ENCODE data around the gene HSD17B12.

Gene HSD17B12

GRCh38 chr11:43845816-43846215 lies 165.3 kb downstream of the HSD17B12 start:
- DNase-seq (ENCODE audit: insufficient read length, low spot score) (no peak), FAIRE-seq (no peak)
- TF ChIP-seq CTCF (IDR thresholded peaks at IDR 0.05; ENCODE audit: insufficient read depth, missing control alignments) = no peak

- peak; percentile 84 for FAIRE-seq
- peak; percentile 51 for DNase-seq (ENCODE audit: insufficient read length, low spot score)
- TF ChIP-seq CTCF (IDR thresholded peaks at IDR 0.05; ENCODE audit: insufficient read depth, missing control alignments) = peak; percentile 96
These were observed 171.6 kb downstream of the HSD17B12 start for GRCh38 chr11:43852057-43852636.

- no peak for FAIRE-seq
- DNase-seq (ENCODE audit: insufficient read length, low spot score) = no peak
- no peak for TF ChIP-seq CTCF (IDR thresholded peaks at IDR 0.05; ENCODE audit: insufficient read depth, missing control alignments)
These were observed 173.2 kb downstream of the HSD17B12 start for GRCh38 chr11:43853781-43854180.

GRCh38 chr11:43856993-43857392 lies 176.5 kb downstream of the HSD17B12 start:
- TF ChIP-seq CTCF (IDR thresholded peaks at IDR 0.05; ENCODE audit: insufficient read depth, missing control alignments) = no peak
- DNase-seq (ENCODE audit: insufficient read length, low spot score) = no peak
- FAIRE-seq = no peak

GRCh38 chr11:43861141-43861540 lies 180.6 kb downstream of the HSD17B12 start:
- DNase-seq (ENCODE audit: insufficient read length, low spot score) (no peak), FAIRE-seq (no peak)
- TF ChIP-seq CTCF (IDR thresholded peaks at IDR 0.05; ENCODE audit: insufficient read depth, missing control alignments) = no peak

GRCh38 chr11:43866520-43866919 lies 186.0 kb downstream of the HSD17B12 start:
- DNase-seq (ENCODE audit: insufficient read length, low spot score) (no peak), FAIRE-seq (no peak)

More at GRCh38 chr11:43866520-43866919, 186.0 kb downstream of the HSD17B12 start:
- TF ChIP-seq CTCF (IDR thresholded peaks at IDR 0.05; ENCODE audit: insufficient read depth, missing control alignments) = no peak
